VCaP (cell line): ENCODE measurements around the gene CAMTA1.

ENCODE experiments used
- H3K27ac ChIP-seq: fragments of 450-650 bp; 2 replicates; pipeline ENCODE4 v1.5.1; 2017
- TF ChIP-seq, protein P1 (sequence below): fragments of 450-650 bp; conservative IDR thresholded peaks from 2 replicates; pipeline ENCODE4 v1.5.1; 2017; ENCODE audit warnings: mild to moderate bottlenecking, moderate library complexity

Gene CAMTA1

GRCh38 chr1:7533006-7533405, 747.8 kb downstream of the CAMTA1 start:
- H3K27ac ChIP-seq, result no peak overlapping the region
- TF ChIP-seq, protein P1, sequence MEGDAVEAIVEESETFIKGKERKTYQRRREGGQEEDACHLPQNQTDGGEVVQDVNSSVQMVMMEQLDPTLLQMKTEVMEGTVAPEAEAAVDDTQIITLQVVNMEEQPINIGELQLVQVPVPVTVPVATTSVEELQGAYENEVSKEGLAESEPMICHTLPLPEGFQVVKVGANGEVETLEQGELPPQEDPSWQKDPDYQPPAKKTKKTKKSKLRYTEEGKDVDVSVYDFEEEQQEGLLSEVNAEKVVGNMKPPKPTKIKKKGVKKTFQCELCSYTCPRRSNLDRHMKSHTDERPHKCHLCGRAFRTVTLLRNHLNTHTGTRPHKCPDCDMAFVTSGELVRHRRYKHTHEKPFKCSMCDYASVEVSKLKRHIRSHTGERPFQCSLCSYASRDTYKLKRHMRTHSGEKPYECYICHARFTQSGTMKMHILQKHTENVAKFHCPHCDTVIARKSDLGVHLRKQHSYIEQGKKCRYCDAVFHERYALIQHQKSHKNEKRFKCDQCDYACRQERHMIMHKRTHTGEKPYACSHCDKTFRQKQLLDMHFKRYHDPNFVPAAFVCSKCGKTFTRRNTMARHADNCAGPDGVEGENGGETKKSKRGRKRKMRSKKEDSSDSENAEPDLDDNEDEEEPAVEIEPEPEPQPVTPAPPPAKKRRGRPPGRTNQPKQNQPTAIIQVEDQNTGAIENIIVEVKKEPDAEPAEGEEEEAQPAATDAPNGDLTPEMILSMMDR, result no peak

GRCh38 chr1:7534061-7534825, 749.0 kb downstream of the CAMTA1 start:
- TF ChIP-seq, protein P1, result no peak
- H3K27ac ChIP-seq, result no peak overlapping the region

DNA sequence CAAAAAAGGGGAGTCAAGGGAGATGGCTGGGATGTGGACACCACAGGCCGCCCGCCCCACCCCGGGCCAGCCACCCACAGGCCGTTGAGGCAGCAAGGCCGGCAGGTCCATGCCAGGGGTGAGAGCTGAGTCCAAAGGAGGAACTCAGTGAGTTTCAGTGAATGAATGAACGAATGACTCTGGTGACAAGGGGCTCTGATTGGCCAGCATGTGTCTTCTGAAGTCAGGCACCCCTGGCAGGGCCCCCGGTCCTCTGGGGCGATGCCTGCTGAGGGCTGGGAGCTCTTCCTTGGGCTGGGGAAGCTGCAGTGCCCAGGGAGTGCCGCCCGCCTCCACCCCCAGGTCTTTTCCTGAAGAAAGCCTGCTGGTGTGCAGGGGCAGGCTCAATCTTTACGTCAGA, 749.8 kb downstream of the CAMTA1 start:
- H3K27ac ChIP-seq, result no peak overlapping the region
- TF ChIP-seq, protein P1, result no peak

DNA sequence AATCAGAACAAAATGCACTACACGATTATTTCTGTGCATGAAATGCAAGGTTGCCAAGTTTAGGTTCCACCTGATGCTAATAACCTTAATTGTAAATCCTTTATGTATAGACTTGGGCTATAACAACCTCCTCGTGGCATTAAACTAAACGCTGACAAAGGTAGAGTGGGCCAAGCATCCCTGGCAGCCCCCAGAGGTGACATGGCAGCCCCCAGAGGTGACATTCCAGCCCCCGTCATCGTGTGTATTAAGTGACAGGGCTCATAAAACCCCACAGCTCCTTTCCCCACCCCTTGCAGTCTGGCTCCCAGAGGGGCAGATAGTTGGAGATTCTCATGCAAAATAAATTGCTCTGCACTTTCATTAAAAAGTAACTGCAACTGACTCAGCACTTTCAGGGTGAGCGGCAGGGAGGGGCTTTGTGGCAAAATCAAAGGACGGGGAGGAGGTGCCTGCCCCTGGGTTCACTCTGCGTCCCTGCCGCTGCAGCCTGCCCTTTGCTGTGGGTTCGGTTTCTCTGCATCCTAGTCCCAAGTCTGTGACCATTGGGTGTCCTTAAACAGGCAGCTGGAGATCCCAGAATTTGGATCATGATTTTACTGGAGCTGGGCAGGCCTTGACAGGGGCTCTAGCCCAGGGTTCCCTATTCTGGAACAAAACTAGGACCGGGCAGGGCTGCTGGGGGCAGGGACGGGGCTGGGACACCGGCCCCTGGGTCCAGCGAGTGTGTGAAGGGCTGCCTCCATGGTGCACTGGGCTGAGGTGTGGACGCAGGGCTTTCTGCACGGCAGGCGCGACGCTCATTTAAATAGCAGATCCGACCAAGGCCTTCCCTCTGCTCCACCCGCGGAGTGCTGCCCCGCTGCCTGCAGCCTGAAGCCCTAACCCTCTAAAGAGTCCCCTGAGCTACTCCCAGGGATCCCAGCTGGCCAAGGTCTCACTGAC, 751.0 kb downstream of the CAMTA1 start:
- no peak overlapping the region for H3K27ac ChIP-seq
- TF ChIP-seq, protein P1, result no peak

GRCh38 chr1:7536891-7537591, 751.8 kb downstream of the CAMTA1 start:
- TF ChIP-seq, protein P1, result no peak
- H3K27ac ChIP-seq, result no peak overlapping the region

DNA sequence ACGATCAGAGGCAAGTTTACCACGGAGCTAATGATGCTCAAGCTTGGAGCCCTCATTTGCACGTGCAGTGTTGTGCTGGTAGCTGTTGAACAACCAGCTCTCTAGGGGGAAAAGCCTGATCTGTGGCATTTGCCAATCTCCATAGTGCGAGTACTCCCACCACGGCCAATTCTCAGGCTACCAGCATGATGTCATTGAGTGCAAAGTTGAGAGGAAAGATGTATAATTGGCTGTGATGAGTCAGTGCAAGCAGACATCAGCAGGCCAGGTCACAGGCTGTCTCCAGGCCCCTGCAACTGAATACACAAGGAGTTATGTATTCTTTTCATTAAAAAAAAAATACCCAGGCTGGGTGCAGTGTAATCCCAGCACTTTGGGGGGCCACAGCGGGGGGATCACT, 752.8 kb downstream of the CAMTA1 start:
- no peak overlapping the region for H3K27ac ChIP-seq
- TF ChIP-seq, protein P1, result no peak
